NCI-H774 (cell line): ENCODE data around the gene GNG2.
"Not testable (repeated sequence)": the region's sequence is repeated elsewhere in the genome, so short reads cannot be mapped to it uniquely, and the experiment has no call there.

Experiments used
- DNase-seq: peaks from one replicate; lab custom pipeline; 2025; lab: John Stamatoyannopoulos, UW

GNG2 gene

DNA sequence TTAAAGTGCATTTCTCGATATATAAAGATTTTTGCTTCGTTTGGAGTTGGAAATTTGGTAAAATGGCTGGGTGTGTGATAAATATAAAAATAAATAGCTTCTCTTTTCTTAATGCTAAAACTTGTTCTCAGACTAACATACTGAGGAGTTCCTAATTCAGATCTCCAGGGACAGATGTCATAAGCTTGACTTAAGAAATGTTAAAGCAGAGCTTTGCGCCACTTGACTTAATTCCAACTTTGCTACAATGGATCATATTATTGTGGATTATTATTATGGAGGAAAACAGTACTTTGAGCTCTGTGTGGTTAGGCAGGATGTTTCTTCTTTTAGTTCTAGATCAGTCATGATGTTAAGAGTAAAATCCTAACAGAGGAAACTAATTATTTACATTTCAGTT lies 33.8 kb downstream of the GNG2 start:
- DNase-seq = no peak

DNA sequence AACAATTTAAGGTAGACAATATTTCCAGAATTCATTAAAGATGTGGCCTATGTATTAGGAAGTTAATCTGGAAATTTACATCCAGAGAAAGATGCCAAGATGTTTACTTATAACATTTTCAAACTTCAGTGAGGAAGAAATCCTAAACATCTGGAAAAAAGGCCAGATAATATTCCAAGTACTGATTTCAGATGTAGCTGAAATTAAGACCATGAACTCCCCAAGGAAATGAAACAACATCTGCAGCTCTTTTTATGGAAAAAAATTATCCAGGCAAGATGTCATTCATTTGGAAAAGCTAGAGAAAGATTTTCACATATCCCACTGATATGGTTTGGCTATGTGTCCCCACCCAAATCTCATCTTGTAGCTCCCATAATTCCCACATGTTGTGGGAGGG lies 35.0 kb downstream of the GNG2 start:
- DNase-seq = no peak

DNA sequence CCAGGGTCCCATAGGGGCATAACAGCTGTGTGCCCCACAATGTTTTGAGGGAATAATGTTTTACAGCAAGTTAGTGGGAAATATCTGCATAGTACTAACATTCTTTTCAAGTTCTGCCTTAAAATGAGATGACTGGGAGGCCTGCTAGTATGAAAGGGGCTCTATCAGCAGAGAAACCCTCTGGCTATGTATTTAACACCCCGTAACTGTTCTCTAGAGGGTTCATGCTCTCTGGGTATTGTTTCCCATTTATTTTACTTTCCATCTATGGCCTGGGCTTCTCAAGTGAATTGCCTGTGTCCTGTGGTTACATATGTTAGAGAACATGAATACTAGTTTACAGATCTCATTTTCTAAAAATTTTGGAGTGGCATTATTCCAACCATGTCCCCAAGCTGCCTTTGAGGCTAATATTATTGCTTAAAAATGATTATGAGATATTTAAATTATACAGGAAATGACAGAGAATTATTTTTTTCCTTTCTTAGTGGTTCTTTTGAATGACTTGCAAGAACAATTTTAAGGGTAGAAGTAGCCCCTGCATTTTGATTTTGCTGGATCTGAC lies 37.5 kb downstream of the GNG2 start:
- no peak for DNase-seq

DNA sequence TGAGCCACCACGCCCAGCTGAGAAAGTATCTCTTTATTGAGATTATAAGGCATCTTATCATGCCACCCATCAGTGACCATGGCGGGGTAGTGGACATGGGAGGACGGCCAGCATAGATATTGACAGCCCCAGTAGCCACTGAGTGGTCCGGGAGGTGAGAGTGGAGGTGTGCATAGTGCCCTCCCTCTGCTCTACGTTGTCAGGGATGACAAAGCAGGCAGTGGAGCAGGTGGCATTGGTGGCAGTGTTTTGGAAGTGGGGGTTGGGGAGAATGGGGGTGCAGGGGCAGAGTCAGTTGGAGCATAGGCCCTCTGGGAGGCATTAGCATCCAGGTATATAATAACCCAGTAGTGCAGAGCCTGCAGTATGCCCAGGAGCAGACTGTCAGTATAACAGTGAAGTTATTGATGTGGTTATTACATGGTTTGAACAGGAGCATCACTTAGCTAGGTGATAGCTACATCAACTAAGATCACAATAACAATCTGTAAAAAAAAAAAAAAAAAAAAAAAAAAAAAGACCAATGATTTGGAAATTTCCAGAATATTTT lies 41.1 kb downstream of the GNG2 start:
- DNase-seq = no peak

DNA sequence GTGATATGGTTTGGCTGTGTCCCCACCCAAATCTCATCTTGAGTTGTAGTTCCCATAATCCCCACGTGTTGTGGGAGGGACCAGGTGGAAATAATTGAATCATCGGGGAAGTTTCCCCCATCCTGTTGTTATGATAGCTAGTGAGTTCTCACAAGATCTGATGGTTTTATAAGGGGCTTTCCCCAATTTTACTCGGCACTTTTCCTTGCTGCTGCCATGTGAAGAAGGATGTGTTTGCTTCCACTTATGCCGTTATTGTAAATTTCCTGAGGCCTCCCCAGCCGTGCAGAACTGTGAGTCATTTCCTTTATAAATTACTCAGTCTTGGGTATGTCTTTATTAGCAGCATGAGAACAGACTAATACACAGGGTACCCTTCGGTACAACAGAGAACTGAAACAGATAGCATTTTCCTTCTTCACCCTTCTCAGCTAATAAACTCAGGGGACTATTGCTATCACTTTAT lies 45.3 kb downstream of the GNG2 start:
- DNase-seq = not testable (repeated sequence)

DNA sequence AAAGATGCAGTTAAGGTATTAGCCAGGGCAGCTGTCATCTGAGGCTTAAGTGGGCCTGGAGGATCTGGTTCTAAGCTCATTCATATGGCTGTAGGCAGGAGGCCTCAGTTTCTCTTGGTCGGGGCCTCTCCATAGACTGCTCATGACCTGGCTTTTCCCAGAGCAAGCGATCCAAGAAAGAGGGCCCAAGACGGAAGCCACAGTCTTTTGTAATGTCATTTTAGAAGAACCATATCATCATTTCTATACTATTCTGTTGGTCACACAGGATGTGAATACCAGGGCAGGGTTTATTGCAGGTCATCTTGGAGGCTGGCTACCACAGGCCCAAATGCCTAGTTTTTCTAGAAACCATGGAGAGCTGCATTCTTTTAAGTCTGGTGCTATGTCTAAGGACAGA lies 47.7 kb downstream of the GNG2 start:
- no peak for DNase-seq

DNA sequence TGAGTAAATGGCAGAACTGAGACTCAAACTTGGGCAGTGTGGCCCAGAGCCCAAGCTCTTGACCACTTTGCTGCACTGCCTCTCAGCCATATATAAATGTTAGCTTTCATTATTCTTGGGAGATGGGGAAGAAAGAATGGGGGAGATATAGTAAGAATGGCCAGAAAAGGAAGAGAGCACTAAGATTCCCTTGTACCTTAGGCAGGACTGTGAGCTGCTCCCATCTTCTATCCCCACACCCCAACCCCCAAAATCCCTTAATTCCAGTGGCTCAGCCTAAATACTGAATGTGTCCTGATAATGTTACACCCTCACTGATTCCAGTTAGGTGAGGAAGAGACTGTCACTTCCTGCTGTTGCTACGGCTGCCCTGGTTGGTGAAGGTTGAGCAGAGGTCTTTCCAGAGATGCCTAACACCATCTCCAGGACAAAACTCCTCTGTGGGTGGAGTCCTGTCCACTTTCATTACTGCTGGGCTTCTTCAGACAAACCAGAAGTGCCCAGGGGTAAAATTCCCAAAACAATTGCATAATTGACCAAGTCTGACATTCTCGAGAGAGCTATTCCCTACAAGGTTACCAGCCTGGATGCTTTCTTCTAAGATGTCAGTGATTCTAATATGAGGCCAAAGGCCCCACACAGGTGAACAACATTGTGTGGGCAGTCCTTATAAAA lies 51.8 kb downstream of the GNG2 start:
- no peak for DNase-seq

DNA sequence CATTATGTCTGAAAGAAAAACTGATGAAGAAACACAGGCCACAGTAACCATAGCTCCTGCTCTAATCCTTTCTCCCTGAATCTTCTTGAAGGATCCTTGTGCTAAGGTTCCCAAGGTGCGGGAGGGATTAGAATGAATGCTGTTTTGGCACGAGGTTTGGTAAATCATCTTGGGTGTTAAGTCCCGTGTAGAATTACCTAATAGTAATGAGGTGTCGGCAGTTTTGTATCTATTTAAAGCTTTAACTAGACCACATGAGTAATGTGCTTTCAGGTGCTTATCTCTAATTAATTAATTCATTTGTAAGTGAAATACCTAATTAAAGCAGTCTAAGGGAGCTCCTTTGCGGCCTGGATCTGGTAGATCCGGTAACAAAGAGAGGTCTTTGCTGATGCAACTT lies 53.9 kb downstream of the GNG2 start:
- DNase-seq = no peak

DNA sequence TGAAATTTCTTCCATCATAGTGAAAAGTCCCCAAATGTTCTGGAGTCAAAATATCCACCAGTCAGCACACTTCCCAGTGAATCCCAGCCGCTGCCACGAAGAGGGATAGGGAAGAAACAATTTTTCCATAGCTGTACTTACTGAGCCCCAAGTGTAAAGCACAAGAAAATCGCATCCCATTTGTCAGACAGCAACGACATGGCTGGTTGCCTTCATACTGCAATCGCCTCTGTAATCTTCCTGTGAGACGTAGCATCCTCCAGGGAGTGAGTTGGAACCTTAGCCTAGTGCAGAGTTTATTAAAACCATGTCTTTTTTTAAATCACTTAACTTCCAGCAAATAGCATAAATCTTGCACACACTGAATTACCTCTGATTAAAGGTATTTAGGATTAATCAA lies 56.8 kb downstream of the GNG2 start:
- no peak for DNase-seq

DNA sequence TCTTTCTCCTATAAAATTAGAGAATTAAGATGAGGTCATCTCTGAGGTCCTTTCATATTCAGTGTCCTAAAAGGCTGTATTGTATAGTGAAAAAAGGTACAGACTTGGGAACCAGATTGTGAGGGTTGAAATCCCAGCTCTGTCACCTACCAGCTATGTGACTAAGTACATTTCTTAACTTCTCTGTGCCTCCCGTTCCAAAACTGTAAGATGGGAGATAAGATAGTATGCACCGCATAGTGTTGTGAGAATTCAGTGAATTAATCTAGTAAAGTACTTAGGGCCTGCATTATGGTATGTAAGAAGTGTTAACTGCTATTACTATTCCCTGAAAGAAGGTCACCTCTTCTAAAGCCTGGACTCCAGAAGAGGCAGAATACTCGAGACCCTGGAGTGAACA lies 60.6 kb downstream of the GNG2 start:
- DNase-seq = no peak

DNA sequence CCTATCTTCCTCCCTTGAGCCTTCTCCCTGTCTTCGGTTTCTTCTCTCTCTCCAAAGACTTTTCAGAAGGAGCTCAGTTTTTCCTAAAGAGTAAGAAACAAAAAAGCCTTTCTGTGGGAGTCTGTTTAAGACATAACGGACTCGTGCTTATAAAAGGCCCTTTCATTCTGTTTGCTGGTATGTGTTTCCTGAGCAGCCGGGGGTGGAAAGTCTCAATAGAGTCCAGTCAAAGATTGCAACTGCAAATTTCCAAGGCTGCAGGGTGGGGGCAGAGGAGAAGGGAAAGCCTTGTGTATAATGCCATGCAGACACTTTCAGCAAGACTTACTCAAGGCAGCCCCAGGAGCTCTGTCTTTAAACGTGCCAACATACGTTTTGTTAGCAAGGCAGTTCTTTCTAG lies 62.2 kb downstream of the GNG2 start:
- DNase-seq = no peak

DNA sequence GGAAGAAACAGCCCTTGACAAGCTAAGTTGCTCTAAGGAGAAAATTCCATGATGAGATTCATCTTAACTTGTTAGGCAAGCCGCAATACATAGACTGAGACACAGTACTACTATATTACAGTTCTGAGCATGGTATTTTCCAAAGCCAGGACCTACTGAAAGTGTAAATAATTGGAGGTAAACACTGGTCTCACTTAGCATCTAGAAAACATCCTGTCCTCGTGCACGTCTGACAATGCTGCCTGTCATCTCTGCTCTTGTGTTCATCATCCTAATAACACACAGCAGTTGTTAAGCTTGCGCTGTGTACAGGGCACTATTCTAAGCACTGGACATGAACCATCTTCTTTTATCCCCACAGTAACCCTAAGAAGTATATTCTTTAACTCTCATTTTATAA lies 64.2 kb downstream of the GNG2 start:
- DNase-seq = no peak

DNA sequence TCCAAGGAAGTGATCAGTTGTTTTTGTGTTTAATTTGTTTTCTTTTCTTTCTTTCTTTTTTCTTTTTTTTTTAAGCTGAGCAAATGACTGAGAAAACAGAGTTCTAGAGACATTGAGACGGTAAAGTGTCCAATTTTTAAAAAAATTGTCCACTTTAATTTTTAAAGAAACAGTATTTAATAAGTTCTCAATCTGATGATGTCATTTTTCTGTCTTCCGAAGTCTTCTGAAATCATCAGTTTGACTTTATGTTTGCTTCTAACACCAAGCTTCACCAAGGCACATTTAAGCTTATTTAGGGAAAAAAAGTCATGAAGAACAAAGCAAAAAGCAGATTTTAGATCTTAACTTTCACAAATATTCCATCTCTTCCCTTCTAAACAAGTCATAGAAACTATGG lies 65.6 kb downstream of the GNG2 start:
- no peak for DNase-seq

DNA sequence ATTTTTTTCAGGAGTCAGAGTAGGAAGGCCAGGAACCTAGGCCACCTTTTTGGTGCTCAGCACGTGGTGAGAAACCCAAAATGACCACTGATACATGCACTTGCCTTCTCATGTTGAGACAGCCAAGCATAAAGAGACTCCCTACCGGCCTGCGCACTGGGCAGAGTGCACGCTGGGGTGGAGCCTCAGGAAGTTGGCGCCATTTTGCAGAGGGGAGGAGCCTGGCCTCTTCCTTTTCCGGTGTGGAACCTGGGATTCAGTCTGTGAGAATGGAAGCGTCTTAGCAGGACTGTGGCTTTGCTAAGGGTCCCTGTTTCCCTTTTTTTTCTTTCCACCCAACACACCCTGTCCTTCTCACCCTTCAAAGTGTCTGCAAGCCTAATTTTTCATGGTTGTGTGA lies 66.0 kb downstream of the GNG2 start:
- no peak for DNase-seq

DNA sequence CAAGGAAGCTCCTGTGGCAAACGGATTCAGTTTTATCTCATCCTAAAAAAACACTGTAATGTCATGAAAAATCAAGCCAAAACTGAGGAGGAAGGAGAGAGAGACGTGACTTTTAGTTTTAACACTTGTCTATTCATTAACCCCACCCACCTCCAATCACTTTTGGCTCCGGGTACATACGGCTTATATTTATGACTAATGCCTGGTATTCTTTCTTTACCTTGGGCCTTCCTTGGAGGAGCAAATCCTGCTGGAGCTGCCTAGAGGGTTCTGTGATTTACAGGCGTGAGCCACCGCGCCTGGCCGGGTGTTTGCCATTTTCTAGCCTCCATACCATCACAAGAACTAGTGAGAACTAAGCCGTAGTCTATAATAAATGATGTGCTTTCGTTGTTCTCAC lies 68.2 kb downstream of the GNG2 start:
- DNase-seq = no peak

DNA sequence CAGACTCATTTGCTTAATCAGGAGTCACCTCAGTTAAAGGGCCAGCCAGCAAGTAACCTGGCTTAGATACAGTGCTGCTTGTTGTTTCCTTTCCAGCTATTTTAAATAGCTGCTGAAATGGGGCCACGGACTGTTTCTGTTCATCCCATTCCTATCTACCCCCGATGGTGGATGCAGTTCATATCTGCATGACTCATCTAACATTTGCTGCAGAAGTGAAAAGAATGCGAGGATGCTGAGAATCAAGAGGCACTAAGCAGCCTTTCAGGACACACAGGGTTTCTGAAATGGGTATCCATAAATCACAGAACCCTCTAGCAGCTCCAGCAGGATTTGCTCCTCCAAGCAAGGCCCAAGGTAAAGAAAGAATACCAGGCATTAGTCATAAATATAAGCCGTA lies 68.8 kb downstream of the GNG2 start:
- no peak for DNase-seq

DNA sequence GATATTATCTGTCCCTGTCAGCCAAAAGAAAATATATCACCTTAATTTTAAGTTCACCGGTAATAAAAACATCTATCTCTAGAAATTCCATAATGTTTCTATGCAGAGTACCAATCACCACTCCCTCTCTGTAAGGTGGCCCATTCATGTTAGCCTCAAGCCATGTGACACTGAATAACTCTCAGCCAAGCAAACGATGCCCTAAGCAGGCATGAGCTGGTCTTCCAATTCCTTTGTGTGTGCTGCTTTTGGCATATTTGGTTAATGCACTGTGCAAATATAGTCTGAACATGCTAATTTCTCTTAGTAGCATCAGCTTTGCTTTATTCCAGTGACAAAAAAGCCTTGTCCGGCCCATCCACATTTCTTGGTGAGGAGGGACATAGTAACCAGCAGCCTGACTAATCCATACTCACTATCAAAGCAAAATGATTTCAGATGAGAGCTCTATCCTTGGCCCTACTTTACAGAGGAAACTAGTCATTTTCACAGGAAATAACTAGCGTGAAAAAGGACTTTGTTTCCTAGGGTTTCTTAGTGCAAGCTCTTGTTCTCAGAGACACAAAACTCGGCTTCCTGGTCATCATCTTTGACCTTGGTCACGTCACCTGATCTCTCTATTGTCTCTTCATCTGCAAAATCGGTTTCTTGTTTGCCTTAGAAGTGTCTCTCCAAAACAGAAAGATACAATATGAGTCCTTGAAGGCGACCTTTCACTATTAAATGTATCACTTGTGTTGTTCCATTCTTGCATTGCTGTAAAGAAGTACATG lies 69.7 kb downstream of the GNG2 start:
- no peak for DNase-seq

DNA sequence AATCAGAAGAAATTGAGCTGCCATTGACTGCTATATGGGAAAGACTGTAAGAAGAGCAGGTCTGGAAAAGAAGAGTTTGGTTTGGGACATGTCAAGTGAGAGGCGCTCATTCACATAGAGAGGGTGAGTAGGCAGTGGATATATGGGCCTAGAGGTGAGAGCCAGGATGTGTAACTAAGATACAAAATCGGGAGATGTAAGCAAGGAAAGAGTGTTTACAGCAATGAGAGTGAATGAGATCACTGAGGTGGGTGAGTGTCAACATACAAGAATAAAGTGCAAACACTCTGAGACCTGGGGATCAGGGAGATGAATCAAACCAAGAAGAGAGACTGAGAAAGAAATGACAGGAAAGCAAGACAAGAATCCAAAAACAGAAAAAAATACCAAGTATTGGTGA lies 70.9 kb downstream of the GNG2 start:
- no peak for DNase-seq

DNA sequence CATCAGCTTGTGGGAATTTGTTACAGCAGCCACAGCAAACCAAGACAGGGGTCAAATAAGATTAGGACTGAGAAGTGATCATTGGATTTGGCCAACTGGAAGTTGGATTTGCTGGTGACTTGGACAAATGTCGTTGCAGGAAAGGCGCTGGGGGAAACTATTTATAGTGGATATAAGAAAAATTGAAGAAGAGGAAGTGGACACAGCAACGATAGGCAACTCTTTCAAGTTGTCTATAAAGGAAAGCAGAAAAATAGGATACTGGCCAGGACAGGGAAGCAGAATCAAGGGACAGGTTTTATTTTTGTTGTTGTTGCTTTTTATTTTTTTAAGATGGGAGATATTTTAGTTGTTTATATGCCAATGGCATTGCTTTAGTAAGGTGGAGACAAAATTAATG lies 72.8 kb downstream of the GNG2 start:
- DNase-seq = no peak

DNA sequence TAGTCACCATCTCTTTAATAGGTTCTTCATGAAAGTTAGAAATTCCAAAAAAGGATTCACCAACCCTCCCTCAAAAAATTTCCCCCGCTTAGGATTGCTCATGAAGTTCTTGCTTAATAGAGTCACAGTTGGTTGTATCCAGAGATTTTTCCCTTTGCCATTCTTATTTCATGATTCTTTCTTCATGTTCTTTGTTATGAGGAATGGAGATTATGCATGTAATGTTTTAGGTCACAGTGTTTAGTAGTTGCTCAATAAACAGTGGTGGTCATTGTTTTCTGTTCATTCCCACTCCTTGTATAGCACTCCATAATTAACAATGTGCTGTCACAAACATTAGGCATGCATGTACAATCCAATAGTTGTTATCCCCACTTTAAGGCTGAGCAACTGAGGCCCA lies 77.7 kb downstream of the GNG2 start:
- no peak for DNase-seq

DNA sequence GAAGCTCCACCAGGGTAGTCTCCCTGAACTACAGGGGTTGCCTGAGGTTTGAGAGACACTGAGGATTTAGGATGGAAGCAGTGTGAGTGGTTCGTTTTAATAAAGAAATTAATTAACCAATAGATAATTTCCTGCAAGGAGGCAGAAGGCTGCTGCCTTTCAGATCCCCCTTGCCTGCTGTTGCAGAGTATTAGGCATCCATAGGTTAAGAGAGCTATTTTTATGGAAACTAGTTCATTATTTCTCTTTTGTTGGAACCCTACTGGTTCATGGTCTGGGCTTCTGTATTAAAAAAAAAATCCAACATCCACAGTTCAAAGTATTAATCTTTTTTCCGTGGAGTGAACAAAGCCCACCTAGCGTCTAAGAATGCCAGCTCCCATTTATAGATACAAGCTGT lies 78.4 kb downstream of the GNG2 start:
- no peak for DNase-seq

DNA sequence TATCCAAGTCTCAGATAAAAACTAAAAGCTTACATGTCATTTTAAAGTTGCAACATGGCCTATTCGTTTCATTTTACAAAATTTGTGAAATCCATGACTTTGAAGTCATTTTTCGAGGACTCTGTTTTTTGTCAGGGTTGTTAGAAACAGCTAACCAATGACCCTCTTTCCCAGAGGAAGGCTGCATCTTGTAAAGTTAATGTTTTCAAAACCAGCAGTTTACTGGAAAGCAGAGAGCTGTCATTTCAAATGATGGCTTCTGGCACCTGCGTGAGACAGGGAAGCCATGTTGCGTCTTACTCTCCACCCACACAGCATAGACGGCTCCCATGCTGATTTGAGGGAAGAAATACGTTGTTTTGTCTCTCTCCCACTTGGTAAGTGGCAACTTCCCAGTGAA lies 78.8 kb downstream of the GNG2 start:
- no peak for DNase-seq

DNA sequence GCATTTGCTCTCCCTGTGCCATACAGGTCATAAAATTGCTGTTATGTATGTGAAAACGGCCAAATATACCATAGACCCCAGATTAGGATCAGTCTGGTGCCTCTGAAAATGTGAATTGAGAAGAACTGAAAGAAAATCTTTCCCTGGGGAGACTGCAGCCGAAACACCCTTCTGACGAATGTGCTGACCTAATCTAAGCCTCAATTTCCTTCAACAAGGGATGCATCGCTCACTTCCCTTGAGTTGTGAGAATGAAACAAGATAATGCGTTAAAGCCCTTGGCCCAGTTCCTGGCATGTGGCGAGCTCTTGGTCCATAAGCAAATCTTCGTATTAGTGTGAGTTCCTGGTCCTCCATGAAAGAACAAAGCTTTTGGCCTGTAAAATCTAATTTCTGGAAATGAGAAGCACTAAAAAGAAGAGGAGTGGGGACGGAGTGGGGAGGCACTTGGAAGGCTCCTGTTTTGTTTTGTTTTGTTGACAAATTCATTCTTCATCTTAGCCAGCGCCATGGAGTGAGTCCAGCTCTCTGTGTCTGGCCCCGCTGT lies 79.4 kb downstream of the GNG2 start:
- no peak for DNase-seq
